HG02588 (cell line): Measurements from ENCODE around the gene APBB2.
"Not testable (repeated sequence)": the region's sequence is repeated elsewhere in the genome, so short reads cannot be mapped to it uniquely, and the experiment has no call there.

Experiments used
- ATAC-seq: cut with Tn5 transposase; IDR thresholded peaks from one replicate; pipeline ENCODE4 v1.9.1; 2021; ENCODE audit warnings: mild to moderate bottlenecking, moderate library complexity; ENCODE audit not compliant: unreplicated experiment

APBB2 gene

DNA sequence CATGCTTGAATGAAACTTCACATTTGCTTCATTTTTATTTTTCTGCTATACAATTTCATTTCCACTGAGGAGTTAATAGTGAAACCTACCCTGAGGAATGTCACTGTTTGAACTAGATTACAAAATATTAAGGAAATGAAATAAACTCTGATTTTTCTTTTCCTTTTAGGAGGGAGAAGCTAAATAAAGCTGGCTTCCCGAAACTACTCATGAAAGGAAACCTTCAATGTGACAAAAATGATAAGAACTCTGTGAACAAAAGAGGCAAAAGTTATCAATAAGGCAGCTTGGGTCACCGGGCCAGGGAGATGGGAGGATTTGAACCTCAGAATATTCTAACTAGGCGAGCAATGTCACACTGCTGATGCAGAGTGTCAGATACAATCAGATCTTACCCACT, 185.2 kb downstream of the APBB2 start:
- no peak for ATAC-seq

DNA sequence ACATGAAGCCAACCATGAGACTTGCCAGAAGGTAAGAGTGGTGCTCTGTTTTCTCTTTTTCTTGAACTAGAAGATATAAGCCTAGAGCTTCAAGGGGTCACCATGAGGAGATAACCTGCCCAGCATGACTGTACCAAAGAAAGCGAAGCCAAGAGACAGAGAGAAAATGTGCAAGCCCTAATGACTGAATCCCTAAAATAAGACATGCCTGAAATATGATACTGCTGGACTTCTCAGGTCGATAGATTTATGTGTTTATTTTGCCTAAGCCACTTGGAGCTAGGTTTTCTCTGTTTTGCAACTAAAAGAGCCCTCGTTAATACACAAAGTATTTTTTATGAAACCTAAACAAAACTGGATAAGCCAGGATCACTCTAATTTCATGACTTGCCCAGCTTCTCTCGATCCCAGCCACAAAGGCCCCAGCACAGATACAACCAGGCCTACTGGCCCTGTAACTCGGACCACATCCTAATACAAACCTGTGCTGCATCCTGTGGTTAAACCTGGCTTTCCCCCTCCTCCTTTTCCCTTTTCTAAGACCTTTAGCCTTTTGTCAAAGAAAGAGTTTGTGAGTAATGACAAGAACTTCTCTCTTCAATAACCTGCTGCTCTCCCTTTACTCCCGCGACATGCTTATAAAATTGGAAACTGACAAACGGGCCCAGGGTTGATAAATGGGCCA, 185.8 kb downstream of the APBB2 start:
- no peak for ATAC-seq

DNA sequence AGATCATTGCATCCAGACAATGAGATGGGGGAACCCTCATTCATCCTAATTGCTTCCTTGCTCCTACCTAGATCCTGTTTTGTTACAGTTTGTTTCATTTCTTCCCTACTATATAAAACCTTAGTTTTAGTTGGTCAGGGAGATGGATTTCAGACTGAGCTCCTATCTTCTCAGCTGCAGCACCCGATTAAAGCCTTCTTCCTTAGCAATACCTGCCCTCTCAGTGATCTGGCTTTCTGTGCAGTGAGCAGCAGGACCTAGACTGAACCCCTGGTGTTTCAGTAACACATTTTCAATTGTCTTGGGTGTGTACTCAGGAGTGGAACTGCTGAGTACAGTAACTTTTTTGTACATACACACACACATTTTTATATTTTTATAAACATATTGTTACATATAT, 187.4 kb downstream of the APBB2 start:
- ATAC-seq: no peak

DNA sequence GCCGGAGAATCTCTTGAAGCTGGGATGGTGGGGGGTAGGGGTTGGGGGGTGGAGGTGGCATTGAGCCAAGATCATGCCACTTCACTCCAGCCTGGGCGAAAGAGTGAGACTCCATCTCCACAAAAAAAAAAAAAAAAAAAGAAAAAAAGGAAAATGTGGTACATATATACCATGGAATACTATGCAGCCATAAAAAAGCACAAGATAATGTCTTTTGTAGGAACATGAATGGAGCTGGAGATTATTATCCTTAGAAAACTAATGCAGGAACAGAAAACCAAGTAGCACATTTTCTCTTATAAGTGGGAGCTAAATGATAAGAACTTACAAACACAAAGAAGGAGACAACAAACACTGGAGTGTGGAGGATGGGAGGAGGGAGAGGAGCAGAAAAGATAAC, 188.5 kb downstream of the APBB2 start:
- ATAC-seq: no peak

DNA sequence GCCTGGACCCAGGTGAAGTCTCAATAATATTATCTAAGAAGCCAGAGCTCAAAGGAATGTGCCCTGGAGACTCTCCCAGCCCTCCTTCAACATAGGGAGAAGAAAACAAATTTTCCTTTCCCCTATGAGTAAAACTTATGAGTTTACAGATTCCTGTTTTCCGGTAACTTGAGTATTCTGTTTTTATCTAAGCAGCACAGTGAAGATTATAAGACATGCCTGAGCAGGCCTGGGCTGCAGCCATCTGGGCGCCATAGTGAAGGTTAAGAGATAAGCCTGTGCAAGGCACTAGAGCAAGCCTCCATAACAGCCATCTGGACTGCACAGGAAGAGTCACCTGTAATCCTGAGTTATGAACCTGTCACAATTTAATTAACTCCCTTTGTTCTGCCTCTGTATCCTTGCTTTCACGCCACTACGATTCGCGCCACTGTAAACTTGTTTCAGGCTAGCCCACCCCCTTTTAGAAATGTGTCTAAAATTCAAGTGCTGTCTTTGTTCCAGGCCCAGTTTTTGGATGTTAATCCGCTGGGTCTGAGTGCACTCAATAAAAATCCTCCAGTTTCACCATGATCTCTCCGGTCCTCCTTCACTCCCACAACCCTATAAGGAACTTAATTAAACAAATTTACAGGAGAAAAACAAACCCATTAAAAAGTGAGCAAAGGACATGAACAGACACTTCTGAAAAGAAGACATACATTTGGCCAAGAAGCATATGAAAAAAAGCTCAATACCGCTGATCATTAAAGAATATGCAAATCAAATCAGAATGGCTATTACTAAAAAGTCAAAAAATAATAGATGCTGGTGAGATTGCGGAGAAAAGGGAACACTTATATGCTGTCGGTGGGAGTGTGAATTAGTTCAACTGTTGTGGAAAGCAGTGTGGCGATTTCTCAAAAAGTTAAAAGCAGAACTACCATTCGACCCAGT, 189.5 kb downstream of the APBB2 start:
- no peak for ATAC-seq

DNA sequence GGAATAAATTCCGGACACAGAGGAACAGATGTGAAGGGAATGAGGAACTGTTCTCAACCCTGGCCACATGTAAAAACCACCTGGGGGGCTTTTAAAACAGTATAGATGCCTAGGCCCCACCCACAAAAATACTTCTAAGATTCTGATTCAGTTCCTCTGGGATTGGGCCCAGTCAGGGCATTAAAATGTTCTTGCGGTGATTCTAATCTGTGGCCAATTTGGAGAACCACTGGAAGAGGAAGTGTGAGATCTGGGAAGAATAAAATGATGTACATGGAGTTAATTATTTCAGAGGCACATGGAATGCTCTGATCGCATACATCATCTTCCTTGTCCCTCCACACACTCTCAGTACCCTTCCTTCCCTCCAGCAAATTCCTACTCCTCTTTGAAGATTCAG, 192.2 kb downstream of the APBB2 start:
- no peak for ATAC-seq

DNA sequence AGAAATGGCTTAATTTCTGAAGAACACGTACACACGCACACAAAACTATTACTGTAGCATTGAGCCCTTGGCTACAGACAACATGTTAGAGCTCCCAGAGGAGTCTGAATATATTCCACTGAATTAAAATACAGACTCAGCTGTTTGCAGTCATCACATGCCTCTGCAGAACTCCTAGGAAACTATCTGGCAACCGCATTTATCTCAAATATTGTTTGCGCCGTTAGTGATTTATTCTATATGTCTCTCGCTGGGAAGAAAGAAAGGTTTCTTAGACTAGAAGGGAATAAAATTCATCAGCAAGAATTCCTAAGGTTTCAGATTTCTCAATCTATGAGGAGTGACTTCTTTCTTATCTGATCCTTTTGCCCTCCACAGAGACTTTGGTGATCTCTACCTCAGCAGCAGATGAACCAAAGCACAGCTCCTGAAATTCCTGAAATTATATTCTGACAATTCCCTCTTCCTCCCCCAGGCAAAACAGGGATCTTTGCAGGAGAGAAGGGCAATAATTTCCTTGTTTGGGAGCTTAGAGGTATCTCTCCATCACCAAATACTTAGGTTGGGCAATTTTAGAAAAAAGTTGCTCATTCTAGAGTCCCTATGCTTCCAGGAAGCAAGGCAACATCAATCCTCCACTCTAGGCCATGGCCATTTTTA, 199.2 kb downstream of the APBB2 start:
- ATAC-seq: no peak

DNA sequence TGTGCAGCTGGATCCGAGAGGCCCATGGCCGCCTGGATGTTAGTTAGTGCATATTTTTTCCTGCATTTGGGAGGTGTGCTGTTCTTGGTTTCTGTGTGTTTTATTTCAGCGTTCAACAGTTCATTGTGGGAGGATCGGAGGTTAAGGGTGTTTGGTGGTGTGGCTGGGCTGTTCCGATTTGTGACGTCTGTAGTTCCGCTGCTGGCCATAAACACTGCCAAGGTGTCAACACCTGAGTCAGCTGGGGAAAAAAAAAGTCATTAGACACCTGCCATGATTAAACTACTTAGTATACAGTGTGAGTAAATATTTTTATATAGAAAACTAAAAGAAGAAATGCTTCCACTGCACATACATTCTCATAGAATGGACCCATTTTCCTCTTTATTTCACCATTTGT, 200.2 kb downstream of the APBB2 start:
- no peak for ATAC-seq

DNA sequence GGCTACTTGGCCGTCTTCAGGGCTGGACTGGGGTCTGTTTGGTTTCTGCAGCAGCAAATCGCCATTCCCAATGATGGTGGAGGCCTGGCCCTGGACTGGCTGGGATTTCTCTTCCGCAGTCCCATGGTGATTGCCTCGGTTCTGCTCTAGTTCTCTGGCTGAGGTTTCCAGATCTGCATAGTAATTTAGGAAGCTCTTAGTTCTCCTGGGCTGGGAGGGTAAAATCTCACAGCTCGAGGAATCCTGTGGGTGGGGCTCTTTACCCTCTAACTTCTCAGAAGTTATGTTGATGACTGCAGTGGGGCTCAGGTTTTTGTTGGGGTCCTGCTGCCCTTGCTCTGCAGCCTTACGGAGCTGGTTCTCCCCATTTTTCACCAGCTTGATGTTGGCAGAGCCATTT, 200.6 kb downstream of the APBB2 start:
- no peak for ATAC-seq

DNA sequence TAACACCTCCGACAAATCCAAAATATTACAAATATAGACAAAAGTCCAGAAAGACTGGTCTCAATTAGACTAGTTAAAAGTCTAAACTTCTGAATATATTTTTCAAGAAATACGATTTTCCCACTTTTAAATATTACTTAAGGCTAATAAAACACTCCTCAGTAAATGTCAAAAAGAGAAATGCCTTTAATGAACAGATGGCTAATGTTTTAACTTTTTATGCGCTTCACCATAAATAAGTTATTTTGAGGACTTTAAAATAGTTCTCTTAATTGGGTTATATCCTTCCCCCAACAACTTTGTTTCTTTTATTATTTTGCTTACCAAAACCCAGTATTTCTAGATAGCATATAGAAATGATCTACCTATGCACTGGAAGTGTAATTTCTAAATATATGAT, 201.4 kb downstream of the APBB2 start:
- no peak for ATAC-seq

DNA sequence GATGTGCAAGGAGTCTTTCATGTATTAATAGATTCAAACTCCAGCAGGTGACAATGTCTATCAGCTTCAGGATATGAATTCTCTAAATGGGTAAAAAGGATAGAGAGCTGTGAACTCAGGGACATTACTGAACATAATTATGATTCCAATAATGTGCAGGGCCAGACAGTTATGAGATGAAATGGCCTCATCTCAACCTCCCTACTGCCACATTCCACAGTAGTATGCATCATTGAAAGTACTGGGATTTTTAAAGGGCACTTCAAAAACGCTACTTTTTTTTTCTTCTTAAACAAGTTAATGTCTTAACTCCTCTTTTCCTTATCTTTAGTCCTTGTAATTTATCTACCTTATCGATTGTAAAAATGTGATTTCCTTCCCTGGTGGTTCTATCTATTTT, 202.0 kb downstream of the APBB2 start:
- no peak for ATAC-seq

DNA sequence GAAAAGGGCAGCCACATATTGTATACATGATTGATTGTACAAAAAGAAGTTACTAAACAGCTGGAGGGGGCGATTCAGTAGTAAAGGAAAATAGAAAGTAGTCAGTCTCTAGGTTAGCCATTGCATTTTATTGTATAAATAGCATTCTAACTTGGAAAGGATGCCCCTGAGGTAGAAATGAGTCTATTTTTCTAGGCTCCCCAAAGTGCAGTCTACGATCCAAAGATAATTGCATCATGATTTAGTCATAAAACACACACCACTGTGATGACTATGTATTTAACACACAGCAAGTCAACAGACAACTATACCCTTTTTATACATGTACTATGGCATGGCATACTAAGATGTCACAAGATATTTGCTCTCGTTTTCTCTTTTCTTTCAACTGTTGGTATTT, 204.9 kb downstream of the APBB2 start:
- ATAC-seq: no peak

DNA sequence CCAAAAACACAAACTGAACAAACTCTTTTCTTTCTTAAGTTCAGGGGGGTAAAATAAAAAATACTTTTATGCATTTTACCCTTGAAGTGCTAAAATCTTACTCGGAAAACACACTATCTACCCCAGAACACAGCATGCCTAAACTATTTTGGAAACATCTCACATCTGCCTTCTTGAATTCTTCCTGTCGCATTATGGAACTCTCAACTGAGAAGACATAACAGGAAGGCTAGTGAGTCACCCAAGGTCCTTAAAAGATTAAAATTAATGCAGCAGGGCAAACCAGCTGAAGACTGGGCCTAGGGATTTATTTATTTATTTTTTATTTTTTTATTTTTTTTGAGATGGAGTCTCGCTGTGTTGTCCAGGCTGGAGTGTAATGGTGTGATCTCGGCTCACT, 208.2 kb downstream of the APBB2 start:
- no peak for ATAC-seq

DNA sequence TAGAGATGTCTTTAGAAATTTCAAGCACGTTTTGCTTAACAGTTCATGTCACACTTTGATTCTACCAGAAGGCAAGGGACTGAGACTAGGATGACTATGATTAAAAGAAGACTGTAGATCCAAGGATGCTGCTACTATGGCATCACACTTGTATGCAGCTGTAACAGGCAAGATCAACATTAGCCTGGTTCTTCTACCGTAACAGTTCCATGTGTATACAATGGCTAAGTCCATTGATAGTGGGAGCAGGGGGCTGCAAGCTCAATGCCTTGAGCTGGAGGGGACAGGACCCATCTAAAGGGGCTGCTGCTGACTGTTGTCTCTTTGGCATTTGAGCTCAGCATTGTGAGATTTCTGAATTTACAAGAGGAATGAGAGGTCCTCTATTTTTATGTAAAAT, 212.0 kb downstream of the APBB2 start:
- ATAC-seq: no peak

DNA sequence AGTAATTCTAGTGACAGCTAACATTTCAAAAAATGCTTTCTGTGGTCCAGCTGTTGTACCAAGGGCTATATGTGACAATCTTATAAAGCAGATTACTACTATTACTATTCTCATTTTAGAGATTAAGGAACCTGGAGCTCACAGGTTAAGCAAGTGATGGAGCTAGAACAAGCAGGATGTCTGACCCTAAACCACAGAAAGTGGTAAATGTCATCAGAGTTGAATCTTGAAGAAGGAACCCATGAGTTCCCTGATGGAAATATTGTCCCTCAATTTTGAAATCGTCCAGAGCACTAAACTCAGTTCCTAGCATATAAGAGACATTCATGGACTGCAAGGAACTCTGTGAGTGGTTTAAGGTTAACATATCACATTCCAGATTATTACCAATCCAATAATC, 214.0 kb downstream of the APBB2 start:
- no peak for ATAC-seq

DNA sequence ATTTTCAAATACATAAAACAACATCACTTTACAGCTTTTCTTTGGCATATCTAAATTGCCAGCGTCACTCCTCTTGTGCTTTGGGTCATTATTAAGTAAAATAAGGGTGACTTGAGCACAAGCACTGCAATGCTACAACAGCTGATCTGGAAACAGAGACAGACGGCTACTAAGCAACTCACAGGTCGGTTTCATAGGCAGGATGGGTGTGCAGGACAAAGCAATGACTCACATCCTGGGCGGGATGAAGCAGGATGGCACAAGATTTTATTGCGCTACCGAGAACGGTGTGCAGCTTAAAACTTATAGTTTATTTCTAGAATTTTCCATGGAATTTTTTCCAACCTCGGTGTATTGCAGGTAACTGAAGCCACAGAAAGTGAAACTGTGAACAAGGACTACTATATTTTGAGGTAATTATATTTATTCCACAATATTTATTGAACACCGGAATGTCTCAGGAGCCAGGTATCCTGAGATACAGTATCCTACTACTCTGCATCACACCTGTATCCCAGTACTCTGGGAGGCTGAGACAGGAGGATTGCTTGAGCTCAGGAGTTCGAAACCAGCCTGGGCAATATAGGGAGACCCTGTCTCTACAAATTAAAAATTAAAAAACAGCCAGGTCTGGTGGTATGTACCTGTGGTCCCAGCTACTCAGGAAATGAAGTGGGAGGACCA, 215.5 kb downstream of the APBB2 start:
- ATAC-seq: no peak

DNA sequence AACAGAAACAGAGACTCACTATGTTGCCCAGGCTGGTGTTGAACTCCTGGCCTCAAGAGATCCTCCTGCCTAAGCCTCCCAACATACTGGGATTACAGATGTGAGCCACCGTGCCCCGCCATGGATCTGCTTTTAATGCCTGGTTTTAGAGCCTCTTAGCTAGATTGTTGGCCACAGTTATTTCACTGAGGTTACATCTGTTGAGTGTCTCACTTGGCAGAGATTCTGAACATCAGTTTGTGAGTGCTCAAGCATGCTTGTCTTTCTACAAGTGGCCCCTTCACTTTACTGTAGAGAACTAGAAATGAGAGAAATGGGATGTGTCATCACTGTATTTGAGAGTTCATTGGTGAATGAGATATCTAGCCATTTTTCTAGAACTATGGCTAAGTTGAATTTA, 218.5 kb downstream of the APBB2 start:
- no peak for ATAC-seq

DNA sequence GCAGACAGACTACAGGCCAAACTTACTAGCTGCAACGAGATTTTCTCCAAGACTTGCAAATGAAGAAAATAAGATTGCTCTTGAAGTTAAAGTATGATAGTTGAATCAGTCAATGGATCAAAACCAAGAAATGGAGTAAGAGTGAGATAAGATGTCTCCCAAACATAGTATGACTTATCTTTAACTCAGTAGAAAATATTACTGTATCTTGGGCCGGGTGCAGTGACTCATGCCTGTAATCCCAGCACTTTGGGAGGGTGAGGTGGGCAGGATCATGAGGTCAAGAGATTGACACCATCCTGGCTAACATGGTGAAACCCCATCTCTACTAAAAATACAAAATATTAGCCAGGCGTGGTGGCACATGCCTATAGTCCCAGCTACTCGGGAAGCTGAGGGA, 220.0 kb downstream of the APBB2 start:
- not testable (repeated sequence) for ATAC-seq

DNA sequence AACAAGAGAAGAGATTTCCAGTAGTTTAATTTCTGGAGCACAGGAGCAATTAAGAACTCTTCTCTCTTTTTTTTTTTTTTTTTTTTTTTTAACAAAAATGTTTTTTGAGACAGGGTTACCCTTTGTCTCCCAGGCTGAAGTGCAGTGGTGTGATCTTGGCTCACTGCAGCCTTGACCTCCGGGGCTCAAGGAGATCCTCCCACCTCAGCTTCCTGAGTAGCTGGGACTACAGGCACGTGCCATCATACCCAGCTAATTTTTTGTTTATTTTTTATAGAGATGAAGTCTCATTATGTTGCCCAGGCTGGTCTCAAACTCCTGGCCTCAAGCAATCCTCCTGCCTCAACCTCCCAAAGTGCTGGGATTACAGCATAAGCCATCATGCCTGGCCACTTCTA, 221.0 kb downstream of the APBB2 start:
- not testable (repeated sequence) for ATAC-seq

DNA sequence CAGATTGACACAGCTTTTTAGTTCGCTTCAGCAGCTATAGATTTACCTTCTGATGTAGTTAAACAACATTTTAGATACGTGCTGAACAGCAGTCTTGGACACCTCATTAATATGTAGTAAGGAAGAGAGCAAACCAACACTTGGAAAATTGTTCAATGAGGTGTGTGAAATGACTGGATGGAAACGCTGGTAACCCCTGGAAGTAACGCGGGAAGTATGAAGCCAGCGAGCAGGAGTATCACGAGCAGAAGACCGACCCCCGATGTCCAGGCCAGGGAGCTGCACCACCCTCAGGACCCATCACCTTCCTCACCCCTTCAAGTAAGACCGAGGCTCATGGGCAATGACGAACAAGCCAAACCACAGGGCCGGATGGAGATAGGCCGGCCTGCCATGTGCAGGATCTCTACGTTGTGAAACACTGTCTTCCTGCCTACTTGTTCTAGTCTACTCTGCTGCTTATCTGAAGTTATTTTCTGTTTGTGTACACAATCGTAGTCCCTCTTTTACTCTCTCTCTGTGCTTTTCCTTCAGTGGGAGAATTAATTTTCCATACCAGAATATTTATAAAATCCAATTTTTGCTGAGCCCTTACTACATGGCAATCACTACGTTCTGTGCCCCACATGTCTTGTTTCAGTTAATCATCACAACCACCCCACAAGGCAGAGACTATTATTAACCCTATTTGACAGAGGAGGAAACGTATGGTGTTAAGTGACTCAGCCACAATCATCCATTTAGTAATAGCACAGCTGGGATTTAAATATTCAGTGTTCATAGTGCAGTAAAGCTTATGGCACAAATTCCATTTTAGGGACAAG, 221.7 kb downstream of the APBB2 start:
- peak; percentile 67 for ATAC-seq
